HG02798 (cell line): ENCODE measurements around the gene ITSN1.
"Not testable (repeated sequence)": the region's sequence is repeated elsewhere in the genome, so short reads cannot be mapped to it uniquely, and the experiment has no call there.

Source experiments
- ATAC-seq: cut with Tn5 transposase; IDR thresholded peaks from one replicate; pipeline ENCODE4 v1.9.1; 2021; ENCODE audit warnings: mild to moderate bottlenecking; ENCODE audit not compliant: unreplicated experiment, poor library complexity

Gene ITSN1

GRCh38 chr21:33909756-33910155 is 267.5 kb downstream of the ITSN1 start:
- ATAC-seq, result no peak

- ATAC-seq, result no peak
These were observed 271.9 kb downstream of the ITSN1 start for GRCh38 chr21:33914188-33914587.

GRCh38 chr21:33915368-33916199 is 273.3 kb downstream of the ITSN1 start, which contains the start of gene ATP5PO:
TSS of gene ATP5PO (minus strand) at chr21:33915804. CDS start at chr21:33915763, 41 bp downstream.
- ATAC-seq, result peak; percentile 99

- ATAC-seq, result no peak
These were observed 273.9 kb downstream of the ITSN1 start for GRCh38 chr21:33916200-33916567.

GRCh38 chr21:33917421-33917820 is 275.1 kb downstream of the ITSN1 start:
- ATAC-seq, result no peak

GRCh38 chr21:33924079-33924765 is 281.9 kb downstream of the ITSN1 start:
- peak; percentile 92 for ATAC-seq

- ATAC-seq, result no peak
These were observed 282.4 kb downstream of the ITSN1 start for GRCh38 chr21:33924766-33925100.

GRCh38 chr21:33926248-33926647 is 283.9 kb downstream of the ITSN1 start:
- ATAC-seq, result not testable (repeated sequence)

GRCh38 chr21:33931052-33931798 is 288.9 kb downstream of the ITSN1 start:
- not testable (repeated sequence) for ATAC-seq

GRCh38 chr21:33931799-33932390 is 289.6 kb downstream of the ITSN1 start:
- no peak for ATAC-seq

- no peak for ATAC-seq
These were observed 290.4 kb downstream of the ITSN1 start for GRCh38 chr21:33932731-33933130.

- ATAC-seq, result no peak
These were observed 294.2 kb downstream of the ITSN1 start for GRCh38 chr21:33936301-33937038.

GRCh38 chr21:33937146-33937545 is 294.8 kb downstream of the ITSN1 start:
- no peak for ATAC-seq

- no peak for ATAC-seq
These were observed 295.6 kb downstream of the ITSN1 start for GRCh38 chr21:33937931-33938339.

- ATAC-seq, result no peak
These were observed 296.1 kb downstream of the ITSN1 start for GRCh38 chr21:33938381-33938780.

- no peak for ATAC-seq
These were observed 296.9 kb downstream of the ITSN1 start for GRCh38 chr21:33939226-33939625.

GRCh38 chr21:33940164-33940880 is 298.0 kb downstream of the ITSN1 start:
- no peak for ATAC-seq

GRCh38 chr21:33940881-33941245 is 298.6 kb downstream of the ITSN1 start:
- ATAC-seq, result no peak

GRCh38 chr21:33942426-33942825 is 300.1 kb downstream of the ITSN1 start:
- no peak for ATAC-seq
